ENCODE results near the gene LAMB1.

DNA sequence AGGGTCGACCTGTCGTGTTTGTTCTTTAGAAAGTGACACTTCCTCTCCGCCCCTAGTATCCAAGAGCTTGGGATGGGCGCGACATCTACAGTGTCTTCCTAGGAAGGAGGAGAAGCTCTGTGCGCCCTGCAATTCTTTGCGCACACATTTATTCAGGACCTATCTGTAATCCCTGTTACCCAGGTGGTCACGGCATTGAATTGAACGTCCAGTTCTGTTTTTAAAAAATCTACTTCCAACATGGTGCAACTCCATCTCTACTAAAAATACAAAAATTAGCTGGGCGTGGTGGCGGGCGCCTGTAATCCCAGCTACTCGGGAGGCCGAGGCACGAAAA, 606 bp upstream of the LAMB1 start:
- TF ChIP-seq, protein P1, sequence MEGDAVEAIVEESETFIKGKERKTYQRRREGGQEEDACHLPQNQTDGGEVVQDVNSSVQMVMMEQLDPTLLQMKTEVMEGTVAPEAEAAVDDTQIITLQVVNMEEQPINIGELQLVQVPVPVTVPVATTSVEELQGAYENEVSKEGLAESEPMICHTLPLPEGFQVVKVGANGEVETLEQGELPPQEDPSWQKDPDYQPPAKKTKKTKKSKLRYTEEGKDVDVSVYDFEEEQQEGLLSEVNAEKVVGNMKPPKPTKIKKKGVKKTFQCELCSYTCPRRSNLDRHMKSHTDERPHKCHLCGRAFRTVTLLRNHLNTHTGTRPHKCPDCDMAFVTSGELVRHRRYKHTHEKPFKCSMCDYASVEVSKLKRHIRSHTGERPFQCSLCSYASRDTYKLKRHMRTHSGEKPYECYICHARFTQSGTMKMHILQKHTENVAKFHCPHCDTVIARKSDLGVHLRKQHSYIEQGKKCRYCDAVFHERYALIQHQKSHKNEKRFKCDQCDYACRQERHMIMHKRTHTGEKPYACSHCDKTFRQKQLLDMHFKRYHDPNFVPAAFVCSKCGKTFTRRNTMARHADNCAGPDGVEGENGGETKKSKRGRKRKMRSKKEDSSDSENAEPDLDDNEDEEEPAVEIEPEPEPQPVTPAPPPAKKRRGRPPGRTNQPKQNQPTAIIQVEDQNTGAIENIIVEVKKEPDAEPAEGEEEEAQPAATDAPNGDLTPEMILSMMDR (IDR thresholded peaks at IDR 0.05) = no peak
- TF ChIP-seq ATF6 (CRISPR knock-in tag; IDR thresholded peaks at IDR 0.05) (no peak), ETV6 (CRISPR knock-in tag; IDR thresholded peaks at IDR 0.05) (no peak), CBFB (CRISPR knock-in tag; IDR thresholded peaks at IDR 0.05; ENCODE audit: low read depth) (no peak), MAX (CRISPR knock-in tag; IDR thresholded peaks at IDR 0.05) (no peak)
